CD8-positive, alpha-beta memory T cell (primary cell): Measurements from ENCODE around the gene RASSF1. TPM values are rescaled to one million over a fixed set of nuclear protein-coding genes. Genes with fewer than 3 reads are reported as not detected.
A peak's percentile ranks its signal among the peaks of the same experiment; 100 is the strongest.

Experiments used
- CTCF ChIA-PET: fragments of 350-600 bp; sonication (Branson Sonifier 250); formaldehyde crosslinking; loops from one replicate; lab custom pipeline; 2021; ENCODE audit warnings: antibody characterized with exemption; lab: Charles Lee
- POLR2A ChIA-PET: fragments of 350-600 bp; sonication (Branson Sonifier 250); formaldehyde crosslinking; loops from one replicate; lab custom pipeline; 2021; ENCODE audit warnings: antibody characterized with exemption; lab: Charles Lee
- DNase-seq, 5 donors: peaks; one replicate each; pipeline versions ENCODE4 v3.0.0 to v3.0.0-alpha.2; 2020 to 2022; ENCODE audit warnings: mixed read lengths in 1 of 5
- H3K27ac ChIP-seq: one replicate; pipeline ENCODE4 v1.7.0; 2013; ENCODE audit warnings: low read depth, mild to moderate bottlenecking, low read length, moderate library complexity
- H3K27me3 ChIP-seq: 2 replicates; pipeline ENCODE4 v1.7.0; 2013; ENCODE audit warnings: low read length, mild to moderate bottlenecking; ENCODE audit not compliant: insufficient read depth, poor library complexity, severe bottlenecking
- H3K36me3 ChIP-seq: 2 replicates; pipeline ENCODE4 v1.7.0; 2013; ENCODE audit warnings: mild to moderate bottlenecking, low read length, moderate library complexity; ENCODE audit not compliant: insufficient read depth
- H3K4me1 ChIP-seq: 2 replicates; pipeline ENCODE4 v1.7.0; 2013; ENCODE audit warnings: mild to moderate bottlenecking, low read length, moderate library complexity; ENCODE audit not compliant: insufficient read depth
- H3K4me3 ChIP-seq: 2 replicates; pipeline ENCODE4 v1.7.0; 2013; ENCODE audit warnings: mild to moderate bottlenecking, low read length
- H3K9me3 ChIP-seq: 2 replicates; pipeline ENCODE4 v1.7.0; 2013; ENCODE audit warnings: mild to moderate bottlenecking, low read length
- H3K27ac Mint-ChIP-seq, 8 donors: one replicate each; pipeline ENCODE4 v1.8.0; 2020 to 2021; ENCODE audit warnings: mixed read lengths in 8 of 8, mild to moderate bottlenecking in 6 of 8, inconsistent platforms in 3 of 8, moderate library complexity in 3 of 8
- H3K27me3 Mint-ChIP-seq, 2 donors: one replicate each; pipeline ENCODE4 v1.8.0; 2020 to 2021; ENCODE audit warnings: mixed read lengths in 2 of 2, mild to moderate bottlenecking in 1 of 2, moderate library complexity in 1 of 2
- H3K36me3 Mint-ChIP-seq, 3 donors: one replicate each; pipeline ENCODE4 v1.8.0; 2020 to 2021; ENCODE audit warnings: mixed read lengths in 3 of 3, inconsistent platforms in 1 of 3, mild to moderate bottlenecking in 1 of 3
- H3K4me1 Mint-ChIP-seq, 3 donors: one replicate each; pipeline ENCODE4 v1.8.0; 2020 to 2021; ENCODE audit warnings: mixed read lengths in 3 of 3, inconsistent platforms in 1 of 3, mild to moderate bottlenecking in 1 of 3
- H3K4me3 Mint-ChIP-seq, 7 donors: one replicate each; pipeline ENCODE4 v1.8.0; 2020 to 2021; ENCODE audit warnings: mixed read lengths in 7 of 7, mild to moderate bottlenecking in 6 of 7, moderate library complexity in 4 of 7, inconsistent platforms in 2 of 7
- H3K9me3 Mint-ChIP-seq, 5 donors: one replicate each; pipeline ENCODE4 v1.8.0; 2020 to 2022; ENCODE audit warnings: mixed read lengths in 5 of 5, mild to moderate bottlenecking in 3 of 5, moderate library complexity in 2 of 5, inconsistent platforms in 1 of 5
- polyA plus RNA-seq: library from polyadenylated mRNA; unstranded; fragments of 300-500 nt; fragmentation: Illumina TruSeq; gene quantifications from one replicate; pipeline ENCODE4 v1.2.3, GENCODE V29; 2021
- total RNA-seq, 2 experiments: library from RNA; stranded (reverse); gene quantifications; one replicate each; pipeline ENCODE4 v1.2.3, GENCODE V29; 2021

Gene RASSF1
- total and polyA plus RNA-seq, 3 experiments from 2014 or later, result 70.8 to 152 (median 71.9) TPM

DNA sequence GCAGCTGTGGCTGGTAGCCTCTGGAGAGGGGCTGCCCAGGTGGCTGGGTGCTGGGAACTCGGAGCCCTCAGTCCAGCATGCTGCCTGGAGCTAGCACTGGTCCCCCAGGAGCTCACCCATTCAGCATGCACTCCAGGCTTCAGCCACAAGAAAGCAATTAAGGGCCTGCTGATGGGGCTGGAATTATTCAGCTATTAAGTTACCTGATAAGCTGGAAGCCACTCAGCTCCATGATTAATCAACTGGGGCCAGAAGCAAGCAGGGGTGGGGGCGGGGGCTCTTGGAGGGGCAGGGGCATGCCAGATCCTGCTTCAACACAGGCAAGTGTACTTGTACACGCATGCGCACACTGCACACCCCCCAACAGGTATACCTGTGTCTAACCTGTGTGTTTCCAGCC is 40.7 kb upstream of the RASSF1 start:
- Mint-ChIP-seq H3K9me3 (no peaks in the 10 kb centered on the region), H3K27ac (peak overlapping the region in 1 of 8 donors; percentile 12), H3K36me3 (no peaks in the 10 kb centered on the region), H3K4me3 (no peak overlapping the region), H3K27me3 (no peaks in the 10 kb centered on the region), H3K4me1 (no peaks in the 10 kb centered on the region)
- no peak for DNase-seq
- Histone ChIP-seq H3K4me3 (no peak overlapping the region), H3K36me3 (no peaks in the 10 kb centered on the region), H3K4me1 (no peaks in the 10 kb centered on the region), H3K9me3 (no peaks in the 10 kb centered on the region), H3K27me3 (no peaks in the 10 kb centered on the region), H3K27ac (no peak overlapping the region)
- CTCF ChIA-PET, result no interaction called here
- POLR2A ChIA-PET, result no interaction called here

DNA sequence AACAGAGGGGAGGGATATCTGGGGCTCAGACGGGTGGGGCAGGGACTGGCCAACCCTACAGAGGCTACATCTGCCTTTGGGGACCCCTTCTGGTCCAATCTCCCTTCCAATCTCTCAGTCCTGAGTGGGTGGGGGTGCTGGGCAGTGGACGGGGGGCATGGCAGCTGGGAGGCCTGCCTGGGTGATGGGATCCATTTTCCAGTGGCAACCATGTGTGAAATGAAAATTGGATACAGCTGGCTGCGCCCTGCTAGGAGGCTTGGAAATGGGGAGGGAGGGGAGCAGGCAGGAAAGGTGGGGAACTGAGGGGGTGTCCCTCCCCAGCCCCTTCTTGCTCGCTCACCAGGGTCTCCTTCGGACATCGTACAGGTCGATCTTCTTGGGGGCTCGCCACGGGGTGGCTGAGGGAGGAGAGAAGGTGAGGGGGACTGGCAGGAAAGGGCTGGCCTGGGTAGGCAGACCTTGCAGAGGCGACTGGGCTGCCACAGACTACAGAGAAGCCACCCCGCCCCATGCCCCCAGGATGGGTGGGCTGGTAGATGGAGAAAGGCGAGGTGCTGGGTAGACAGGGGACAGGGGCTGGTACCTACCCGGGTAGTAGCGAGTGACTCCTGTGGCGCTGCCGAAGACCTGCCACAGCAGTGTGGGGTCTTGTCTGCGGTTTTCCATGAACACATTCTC is 39.9 kb upstream of the RASSF1 start:
- no peaks in the 10 kb centered on the region for H3K4me1 ChIP-seq
- H3K36me3 ChIP-seq, result no peaks in the 10 kb centered on the region
- CTCF ChIA-PET, result no interaction called here
- H3K4me3 ChIP-seq, result no peak overlapping the region
- H3K4me1 Mint-ChIP-seq, result peaks cover 0 to 1% (median 0%) of the 10 kb centered on the region in 3 donors
- POLR2A ChIA-PET, result no interaction called here
- H3K27me3 ChIP-seq, result no peaks in the 10 kb centered on the region
- no peaks in the 10 kb centered on the region for H3K9me3 ChIP-seq
- H3K27me3 Mint-ChIP-seq, result no peaks in the 10 kb centered on the region
- H3K27ac Mint-ChIP-seq, result no peak overlapping the region
- no peak overlapping the region for H3K4me3 Mint-ChIP-seq
- no peak overlapping the region for H3K27ac ChIP-seq
- DNase-seq, result no peak
- H3K36me3 Mint-ChIP-seq, result no peaks in the 10 kb centered on the region
- H3K9me3 Mint-ChIP-seq, result no peaks in the 10 kb centered on the region

DNA sequence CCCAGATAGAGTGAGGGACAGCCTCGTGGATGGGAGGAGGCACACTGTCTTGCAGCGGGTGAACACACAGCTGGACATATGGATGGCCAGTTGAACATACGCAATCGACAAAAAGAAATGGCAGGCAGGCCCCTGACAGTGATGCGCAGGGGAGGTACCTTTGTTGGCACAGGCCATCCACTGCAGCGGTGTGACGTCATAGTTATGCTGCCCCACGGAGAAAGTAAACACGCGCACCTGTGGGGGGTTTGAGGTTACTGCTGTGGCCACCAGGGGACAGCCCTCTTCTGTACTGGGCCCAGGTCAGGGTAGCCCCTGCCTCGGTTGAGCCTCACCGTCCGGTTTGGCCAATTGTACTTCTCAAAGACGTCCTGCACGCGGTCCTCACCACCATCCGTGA is 38.1 kb upstream of the RASSF1 start:
- no peak overlapping the region for H3K4me3 Mint-ChIP-seq
- POLR2A ChIA-PET, result no interaction called here
- Histone ChIP-seq H3K36me3 (no peaks in the 10 kb centered on the region), H3K27ac (no peak overlapping the region), H3K27me3 (no peaks in the 10 kb centered on the region), H3K4me3 (no peak overlapping the region), H3K4me1 (no peaks in the 10 kb centered on the region), H3K9me3 (no peaks in the 10 kb centered on the region)
- CTCF ChIA-PET, result no interaction called here
- H3K4me1 Mint-ChIP-seq, result peaks cover 0 to 1% (median 0%) of the 10 kb centered on the region in 3 donors
- no peaks in the 10 kb centered on the region for H3K9me3 Mint-ChIP-seq
- no peak for DNase-seq
- H3K27ac Mint-ChIP-seq, result no peak overlapping the region
- H3K27me3 Mint-ChIP-seq, result no peaks in the 10 kb centered on the region
- H3K36me3 Mint-ChIP-seq, result no peaks in the 10 kb centered on the region

GRCh38 chr3:50378024-50378423 is 37.4 kb upstream of the RASSF1 start:
- no peaks in the 10 kb centered on the region for H3K36me3 Mint-ChIP-seq
- Histone ChIP-seq H3K27me3 (no peaks in the 10 kb centered on the region), H3K27ac (no peak overlapping the region), H3K4me1 (no peaks in the 10 kb centered on the region), H3K4me3 (no peak overlapping the region), H3K9me3 (no peaks in the 10 kb centered on the region), H3K36me3 (no peaks in the 10 kb centered on the region)
- peaks cover 0 to 1% (median 0%) of the 10 kb centered on the region in 3 donors for H3K4me1 Mint-ChIP-seq
- H3K9me3 Mint-ChIP-seq, result no peaks in the 10 kb centered on the region
- ChIA-PET POLR2A (no interaction called here), CTCF (no interaction called here)
- peak overlapping the region in 1 of 8 donors; percentile 91 for H3K27ac Mint-ChIP-seq
- no peak overlapping the region for H3K4me3 Mint-ChIP-seq
- H3K27me3 Mint-ChIP-seq, result no peaks in the 10 kb centered on the region
- no peak for DNase-seq

GRCh38 chr3:50375258-50375931 is 34.8 kb upstream of the RASSF1 start:
- Histone ChIP-seq H3K27me3 (no peaks in the 10 kb centered on the region), H3K4me3 (no peak overlapping the region), H3K36me3 (no peaks in the 10 kb centered on the region), H3K9me3 (no peaks in the 10 kb centered on the region), H3K27ac (no peak overlapping the region), H3K4me1 (no peaks in the 10 kb centered on the region)
- Mint-ChIP-seq H3K9me3 (no peaks in the 10 kb centered on the region), H3K36me3 (no peaks in the 10 kb centered on the region), H3K27me3 (no peaks in the 10 kb centered on the region), H3K4me1 (peaks cover 0 to 1% (median 0%) of the 10 kb centered on the region in 3 donors), H3K4me3 (no peak overlapping the region), H3K27ac (peak overlapping the region in 1 of 8 donors; percentile 81)
- CTCF ChIA-PET, result no interaction called here
- no peak for DNase-seq
- POLR2A ChIA-PET, result no interaction called here

GRCh38 chr3:50374363-50375257 is 34.0 kb upstream of the RASSF1 start:
- H3K9me3 Mint-ChIP-seq, result no peaks in the 10 kb centered on the region
- no peak overlapping the region for H3K4me3 ChIP-seq
- H3K27me3 ChIP-seq, result no peaks in the 10 kb centered on the region
- no peaks in the 10 kb centered on the region for H3K27me3 Mint-ChIP-seq
- ChIA-PET CTCF (no interaction called here), POLR2A (no interaction called here)
- H3K4me1 ChIP-seq, result no peaks in the 10 kb centered on the region
- H3K36me3 Mint-ChIP-seq, result no peaks in the 10 kb centered on the region
- H3K9me3 ChIP-seq, result no peaks in the 10 kb centered on the region
- no peak overlapping the region for H3K4me3 Mint-ChIP-seq
- H3K36me3 ChIP-seq, result no peaks in the 10 kb centered on the region
- H3K27ac Mint-ChIP-seq, result no peak overlapping the region
- H3K4me1 Mint-ChIP-seq, result peaks cover 0 to 1% (median 0%) of the 10 kb centered on the region in 3 donors
- no peak overlapping the region for H3K27ac ChIP-seq
- DNase-seq, result no peak

DNA sequence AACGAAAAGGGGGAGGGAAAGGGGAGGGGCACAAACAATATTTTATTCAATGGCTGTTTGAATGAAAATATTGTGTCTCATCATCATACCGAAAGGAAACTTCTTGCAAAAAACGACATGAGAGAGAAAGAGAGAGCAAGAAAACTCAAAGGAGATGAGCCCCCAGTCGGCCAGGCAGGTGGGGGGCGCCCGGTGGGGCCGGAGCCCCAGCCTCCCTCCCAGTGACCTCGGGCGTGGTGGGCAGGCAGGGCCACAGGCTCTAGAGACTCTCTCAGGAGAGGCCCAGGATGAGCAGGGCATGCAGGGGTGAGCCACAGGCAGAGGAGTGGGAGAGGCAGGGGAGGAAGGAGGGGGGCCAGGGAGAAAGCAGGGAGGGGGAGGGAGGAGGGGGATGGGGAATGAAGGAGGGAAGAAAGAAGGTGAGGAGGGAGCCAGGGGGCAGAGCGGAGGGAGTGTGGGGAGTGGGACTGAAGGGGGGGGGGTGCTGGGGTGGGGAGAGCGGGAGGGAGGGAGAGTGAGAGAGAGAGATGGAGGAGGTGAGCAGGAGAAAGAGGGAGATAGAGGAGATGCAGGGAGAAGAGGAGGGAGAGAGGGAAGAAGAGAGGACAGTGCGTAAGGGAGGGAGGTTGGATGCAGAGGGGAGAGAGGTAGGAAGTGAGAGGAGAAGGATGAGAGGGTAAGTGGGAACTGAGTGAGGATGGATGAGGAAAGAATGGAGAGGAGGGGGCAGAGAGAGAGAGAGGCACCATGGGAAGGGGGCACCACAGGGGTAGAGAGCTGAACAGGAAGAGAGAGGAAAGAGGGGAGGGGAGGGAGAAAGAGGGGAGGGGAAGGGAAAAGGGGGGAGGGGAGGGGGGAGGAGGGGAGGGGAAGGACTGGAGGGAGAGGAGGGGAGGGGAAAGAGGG is 32.8 kb upstream of the RASSF1 start:
- ChIA-PET CTCF (no interaction called here), POLR2A (no interaction called here)
- no peaks in the 10 kb centered on the region for H3K36me3 Mint-ChIP-seq
- no peaks in the 10 kb centered on the region for H3K9me3 Mint-ChIP-seq
- H3K27me3 ChIP-seq, result no peaks in the 10 kb centered on the region
- no peak overlapping the region for H3K27ac ChIP-seq
- peaks cover 0 to 8% (median 4%) of the 10 kb centered on the region in 3 donors for H3K4me1 Mint-ChIP-seq
- H3K4me3 ChIP-seq, result no peak overlapping the region
- H3K4me1 ChIP-seq, result no peaks in the 10 kb centered on the region
- DNase-seq, result no peak
- no peaks in the 10 kb centered on the region for H3K36me3 ChIP-seq
- H3K27ac Mint-ChIP-seq, result peak overlapping the region in 1 of 8 donors; percentile 75
- H3K27me3 Mint-ChIP-seq, result no peaks in the 10 kb centered on the region
- no peaks in the 10 kb centered on the region for H3K9me3 ChIP-seq
- no peak overlapping the region for H3K4me3 Mint-ChIP-seq
